ENCODE results near the gene SHQ1. TPM values are rescaled to one million over a fixed set of nuclear protein-coding genes. Genes with fewer than 3 reads are reported as not detected.

SHQ1 gene
- total RNA-seq, 1 experiment from 2014 or later = 10.6 TPM

GRCh38 chr3:72860846-72861245, 12.6 kb upstream of the SHQ1 start:
- in situ Hi-C loops (cut with HindIII; ENCODE audit: low pct_unique_long_range_greater_than_20kb, low sequenced_read_pairs) = no loop called here
- no peak for DNase-seq (ENCODE audit: low read depth)

DNA sequence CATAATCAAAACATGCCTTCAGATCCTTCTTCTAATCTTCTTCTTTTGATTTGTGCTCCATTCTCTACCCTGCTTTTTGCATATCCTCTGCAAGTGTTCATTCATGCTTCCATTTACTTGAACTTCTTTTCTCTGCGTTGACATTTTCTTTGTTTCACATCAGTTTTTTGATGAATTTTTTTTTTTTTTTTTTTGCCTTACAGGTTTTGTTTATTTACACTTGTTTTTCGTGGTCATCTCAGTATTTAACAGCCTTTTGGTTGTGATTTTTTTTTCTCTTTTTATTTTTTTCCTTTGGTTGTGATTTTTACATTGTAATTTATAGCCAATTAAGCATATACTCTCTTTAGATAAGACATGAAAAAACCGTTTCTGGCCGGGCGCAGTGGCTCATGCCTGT, 11.8 kb upstream of the SHQ1 start:
- DNase-seq (ENCODE audit: low read depth) = no peak
- in situ Hi-C loops (cut with HindIII; ENCODE audit: low pct_unique_long_range_greater_than_20kb, low sequenced_read_pairs) = no loop called here

DNA sequence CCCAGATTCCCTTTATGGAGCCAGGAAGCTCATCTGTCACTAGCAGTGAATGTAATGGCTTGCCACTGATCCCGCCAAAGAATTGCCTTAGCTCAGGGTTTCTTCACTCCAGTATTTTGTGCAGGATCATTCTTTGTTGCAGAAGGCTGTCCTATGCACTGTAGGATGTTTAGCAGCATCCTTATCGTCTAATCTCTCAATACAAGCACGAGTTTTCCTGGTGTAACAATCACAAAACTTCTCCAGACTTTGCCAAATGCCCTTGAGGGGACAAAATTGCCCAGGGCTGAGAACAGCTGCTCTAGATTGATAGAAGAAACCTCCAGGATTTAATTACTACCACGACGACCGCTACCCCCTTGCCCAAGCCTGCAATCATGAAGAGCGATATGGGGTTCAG, 6.8 kb upstream of the SHQ1 start:
- in situ Hi-C loops (cut with HindIII; ENCODE audit: low pct_unique_long_range_greater_than_20kb, low sequenced_read_pairs) = no loop called here
- no peak for DNase-seq (ENCODE audit: low read depth)

GRCh38 chr3:72848703-72849081, 447 bp upstream of the SHQ1 start:
- in situ Hi-C loops (cut with HindIII; ENCODE audit: low pct_unique_long_range_greater_than_20kb, low sequenced_read_pairs) = no loop called here
- DNase-seq (ENCODE audit: low read depth) = no peak

DNA sequence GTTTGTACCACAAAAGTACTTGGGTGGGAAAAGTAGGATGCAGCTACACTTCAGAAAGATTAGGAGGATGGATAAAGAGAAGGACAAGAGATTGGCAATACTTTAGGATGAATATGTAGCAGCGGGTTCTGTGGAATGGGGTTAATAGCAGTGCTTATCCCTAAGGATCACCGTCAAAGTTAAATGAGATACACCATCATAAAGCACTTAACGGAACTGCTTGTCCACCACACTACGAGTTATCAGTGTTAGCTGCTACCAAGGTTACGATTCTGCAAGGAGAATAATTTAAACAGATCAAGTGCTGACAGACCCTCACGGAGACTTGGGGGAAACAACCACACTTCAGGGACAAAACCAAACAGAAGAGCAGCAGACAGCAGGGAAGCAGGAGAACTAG, 963 bp downstream of the SHQ1 start:
- DNase-seq (ENCODE audit: low read depth) = no peak
- in situ Hi-C loops (cut with HindIII; ENCODE audit: low pct_unique_long_range_greater_than_20kb, low sequenced_read_pairs) = no loop called here

DNA sequence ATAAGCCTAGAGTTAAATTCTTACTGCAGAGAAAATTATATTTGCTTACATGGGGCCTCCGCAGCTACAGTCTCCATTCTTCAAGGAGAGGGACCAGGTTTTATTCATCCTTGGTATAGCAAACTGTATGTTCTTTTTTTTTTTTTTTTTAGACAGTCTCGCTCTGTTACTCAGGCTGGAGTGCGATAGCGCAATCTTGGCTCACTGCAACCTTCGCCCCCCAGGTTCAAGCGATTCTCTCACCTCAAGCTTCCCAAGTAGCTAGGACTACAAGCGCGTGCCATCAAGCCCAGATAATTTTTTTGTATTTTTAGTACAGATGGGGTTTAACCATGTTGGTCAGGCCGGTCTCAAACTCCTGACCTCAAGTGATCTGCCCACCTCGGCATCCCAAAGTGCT, 2.1 kb downstream of the SHQ1 start:
- no peak for DNase-seq (ENCODE audit: low read depth)
- in situ Hi-C loops (cut with HindIII; ENCODE audit: low pct_unique_long_range_greater_than_20kb, low sequenced_read_pairs) = no loop called here

- no peak for DNase-seq (ENCODE audit: low read depth)
- in situ Hi-C loops (cut with HindIII; ENCODE audit: low pct_unique_long_range_greater_than_20kb, low sequenced_read_pairs) = no loop called here
These were observed 3.7 kb downstream of the SHQ1 start for GRCh38 chr3:72844436-72844993.

- in situ Hi-C loops (cut with HindIII; ENCODE audit: low pct_unique_long_range_greater_than_20kb, low sequenced_read_pairs) = no loop called here
- no peak for DNase-seq (ENCODE audit: low read depth)
These were observed 9.2 kb downstream of the SHQ1 start for GRCh38 chr3:72839057-72839456.

- no peak for DNase-seq (ENCODE audit: low read depth)
- in situ Hi-C loops (cut with HindIII; ENCODE audit: low pct_unique_long_range_greater_than_20kb, low sequenced_read_pairs) = no loop called here
These were observed 11.3 kb downstream of the SHQ1 start for GRCh38 chr3:72836923-72837322.

DNA sequence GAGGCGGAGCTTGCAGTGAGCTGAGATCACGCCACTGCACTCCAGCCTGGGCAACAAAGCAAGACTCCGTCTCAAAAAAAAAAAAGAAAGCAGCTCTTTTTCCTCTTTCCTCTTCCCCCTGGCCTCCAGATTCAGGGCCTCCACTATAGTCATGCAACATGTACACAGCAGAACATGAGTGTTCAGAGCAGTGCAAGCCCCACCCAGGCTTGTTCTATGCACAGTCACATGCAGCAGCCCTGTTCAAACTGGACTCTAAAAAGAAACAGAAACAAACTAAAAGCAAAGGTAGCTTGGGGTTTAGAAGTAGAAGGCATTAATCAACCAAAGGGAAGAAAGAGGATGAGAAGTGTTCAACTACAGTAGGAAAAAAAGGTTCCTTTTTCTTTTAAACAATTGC, 11.8 kb downstream of the SHQ1 start:
- no peak for DNase-seq (ENCODE audit: low read depth)
- in situ Hi-C loops (cut with HindIII; ENCODE audit: low pct_unique_long_range_greater_than_20kb, low sequenced_read_pairs) = no loop called here

- in situ Hi-C loops (cut with HindIII; ENCODE audit: low pct_unique_long_range_greater_than_20kb, low sequenced_read_pairs) = no loop called here
- DNase-seq (ENCODE audit: low read depth) = no peak
These were observed 17.6 kb downstream of the SHQ1 start for GRCh38 chr3:72830452-72831223.

GRCh38 chr3:72829701-72830100, 18.5 kb downstream of the SHQ1 start:
- DNase-seq (ENCODE audit: low read depth) = no peak
- in situ Hi-C loops (cut with HindIII; ENCODE audit: low pct_unique_long_range_greater_than_20kb, low sequenced_read_pairs) = no loop called here

GRCh38 chr3:72821161-72821781, 27.0 kb downstream of the SHQ1 start:
- DNase-seq (ENCODE audit: low read depth) = peak; percentile 56
- in situ Hi-C loops (cut with HindIII; ENCODE audit: low pct_unique_long_range_greater_than_20kb, low sequenced_read_pairs) = no loop called here

DNA sequence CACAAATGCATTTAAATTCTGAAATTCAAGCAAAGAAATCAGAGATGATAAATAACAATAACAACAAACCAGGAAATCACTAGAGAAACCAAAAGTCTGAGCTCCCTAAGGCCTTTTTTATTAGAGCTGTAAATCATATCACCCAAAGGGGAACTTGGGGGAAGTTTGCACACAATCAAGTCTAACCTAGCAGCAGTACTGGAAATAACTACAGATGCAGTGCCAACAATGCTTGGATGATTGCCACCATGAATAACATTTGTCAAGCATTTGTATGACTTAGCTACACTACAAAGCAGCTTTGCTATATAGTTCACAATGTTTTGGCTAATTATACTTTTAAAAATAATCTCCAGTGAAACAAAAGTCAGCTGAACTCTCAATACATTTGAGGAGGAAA, 27.8 kb downstream of the SHQ1 start:
- in situ Hi-C loops (cut with HindIII; ENCODE audit: low pct_unique_long_range_greater_than_20kb, low sequenced_read_pairs) = no loop called here
- DNase-seq (ENCODE audit: low read depth) = peak; percentile 16

GRCh38 chr3:72818905-72819304, 29.3 kb downstream of the SHQ1 start:
- peak; percentile 5 for DNase-seq (ENCODE audit: low read depth)
- in situ Hi-C loops (cut with HindIII; ENCODE audit: low pct_unique_long_range_greater_than_20kb, low sequenced_read_pairs) = no loop called here

- peak; percentile 24 for DNase-seq (ENCODE audit: low read depth)
- in situ Hi-C loops (cut with HindIII; ENCODE audit: low pct_unique_long_range_greater_than_20kb, low sequenced_read_pairs) = no loop called here
These were observed 30.0 kb downstream of the SHQ1 start for GRCh38 chr3:72818092-72818773.

GRCh38 chr3:72816862-72817355, 31.3 kb downstream of the SHQ1 start:
- no peak for DNase-seq (ENCODE audit: low read depth)
- in situ Hi-C loops (cut with HindIII; ENCODE audit: low pct_unique_long_range_greater_than_20kb, low sequenced_read_pairs) = no loop called here

DNA sequence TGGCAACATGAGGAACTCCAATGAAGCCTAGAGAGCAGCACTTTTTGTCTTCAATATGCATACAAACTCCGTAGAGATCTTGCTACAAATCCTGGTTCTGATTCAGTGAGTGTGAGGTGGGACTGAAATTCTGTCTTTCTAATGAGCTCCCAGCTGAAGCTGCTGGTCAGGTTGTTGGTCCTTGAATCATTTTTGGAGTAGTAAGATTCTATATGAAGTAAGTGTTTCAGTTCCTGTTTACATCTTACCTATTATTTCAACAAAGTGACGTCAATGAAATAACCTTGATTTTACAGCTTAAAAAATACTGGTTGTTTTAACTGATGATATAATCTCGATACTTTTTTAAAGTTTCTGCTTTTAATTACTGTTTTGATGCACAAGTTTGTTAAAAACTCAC, 33.9 kb downstream of the SHQ1 start:
- in situ Hi-C loops (cut with HindIII; ENCODE audit: low pct_unique_long_range_greater_than_20kb, low sequenced_read_pairs) = no loop called here
- no peak for DNase-seq (ENCODE audit: low read depth)

DNA sequence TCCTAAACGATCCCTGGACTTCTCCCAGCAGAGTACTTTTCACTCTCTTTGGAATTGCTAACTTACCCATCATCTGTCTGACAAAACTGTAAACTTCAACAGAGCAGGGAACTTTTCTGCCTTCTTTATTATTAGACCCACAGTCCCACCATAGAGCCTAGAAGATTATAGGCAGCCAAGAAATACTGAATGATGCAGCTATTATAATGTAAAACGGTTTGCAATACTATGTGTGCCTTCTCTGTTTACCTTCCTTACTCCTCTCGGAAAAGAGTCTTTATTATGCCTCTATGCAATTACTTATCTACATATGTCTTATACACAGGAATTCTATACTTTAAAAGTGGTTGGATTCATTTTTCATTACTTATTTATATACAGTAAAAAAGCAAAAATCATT, 36.0 kb downstream of the SHQ1 start:
- in situ Hi-C loops (cut with HindIII; ENCODE audit: low pct_unique_long_range_greater_than_20kb, low sequenced_read_pairs) = no loop called here
- no peak for DNase-seq (ENCODE audit: low read depth)

Data from Caki2 (cell line).